Loucy (cell line): ENCODE data around the gene PBX4.

Experiments
- H2AFZ ChIP-seq: fragments of 200-600 bp; sonication (generic); 2 replicates; pipeline ENCODE4 v1.6.0; 2016; ENCODE audit warnings: antibody characterized with exemption, mild to moderate bottlenecking, low read length, moderate library complexity
- H3F3A ChIP-seq: fragments of 200-600 bp; 2 replicates; pipeline ENCODE4 v1.6.0; 2016; ENCODE audit warnings: antibody characterized with exemption, low read depth, mild to moderate bottlenecking
- H3K27me3 ChIP-seq: fragments of 200-600 bp; sonication (generic); 2 replicates; pipeline ENCODE4 v1.6.1; 2014; ENCODE audit warnings: low read length, mild to moderate bottlenecking; ENCODE audit not compliant: insufficient read depth, poor library complexity, severe bottlenecking
- H3K36me3 ChIP-seq: fragments of 200-600 bp; sonication (generic); 2 replicates; pipeline ENCODE4 v1.6.1; 2016; ENCODE audit warnings: low read length; ENCODE audit not compliant: insufficient read depth
- H3K4me1 ChIP-seq: fragments of 200-600 bp; sonication (generic); 2 replicates; pipeline ENCODE4 v1.5.1; 2014; ENCODE audit warnings: low read length, mild to moderate bottlenecking; ENCODE audit not compliant: insufficient read depth, poor library complexity, severe bottlenecking
- H3K4me2 ChIP-seq: fragments of 200-600 bp; sonication (generic); 2 replicates; pipeline ENCODE4 v1.6.0; 2014; ENCODE audit warnings: antibody characterized with exemption, low read length, low read depth, mild to moderate bottlenecking; ENCODE audit not compliant: poor library complexity, severe bottlenecking
- H3K4me3 ChIP-seq: fragments of 200-600 bp; sonication (generic); 2 replicates; pipeline ENCODE4 v1.5.1; 2014; ENCODE audit warnings: low read length, mild to moderate bottlenecking, mixed read lengths; ENCODE audit not compliant: poor library complexity, severe bottlenecking
- H3K79me2 ChIP-seq: fragments of 200-600 bp; sonication (generic); 2 replicates; pipeline ENCODE4 v1.6.1; 2014; ENCODE audit warnings: low read length; ENCODE audit not compliant: insufficient read depth
- H3K9ac ChIP-seq: fragments of 200-600 bp; sonication (generic); 2 replicates; pipeline ENCODE4 v1.6.0; 2014; ENCODE audit warnings: mild to moderate bottlenecking, low read depth, low read length, moderate library complexity; ENCODE audit not compliant: poor library complexity, severe bottlenecking
- H3K9me2 ChIP-seq: fragments of 200-600 bp; sonication (generic); replicated peaks from 2 replicates; pipeline ENCODE4 v1.6.1; 2016; ENCODE audit warnings: low read depth, low read length, mixed read lengths
- H3K9me3 ChIP-seq: fragments of 200-600 bp; sonication (generic); 2 replicates; pipeline ENCODE4 v1.6.1; 2014; ENCODE audit warnings: mild to moderate bottlenecking, antibody characterized with exemption, low read length, low read depth; ENCODE audit not compliant: insufficient read depth
- H4K20me1 ChIP-seq: fragments of 200-600 bp; sonication (generic); 2 replicates; pipeline ENCODE4 v1.6.0; 2014; ENCODE audit warnings: antibody characterized with exemption, low read length, mild to moderate bottlenecking; ENCODE audit not compliant: insufficient read depth, poor library complexity, severe bottlenecking
- CTCF ChIP-seq: fragments of 200-600 bp; sonication (generic); conservative IDR thresholded peaks from 2 replicates; pipeline ENCODE4 v1.5.1; 2014; ENCODE audit warnings: mild to moderate bottlenecking, antibody characterized with exemption, low read length
- EZH2phosphoT487 ChIP-seq: fragments of 200-600 bp; IDR thresholded peaks from 2 replicates; pipeline ENCODE4 v1.6.1; 2018; ENCODE audit warnings: antibody characterized with exemption, mild to moderate bottlenecking, moderate library complexity, borderline replicate concordance

The PBX4 gene

DNA sequence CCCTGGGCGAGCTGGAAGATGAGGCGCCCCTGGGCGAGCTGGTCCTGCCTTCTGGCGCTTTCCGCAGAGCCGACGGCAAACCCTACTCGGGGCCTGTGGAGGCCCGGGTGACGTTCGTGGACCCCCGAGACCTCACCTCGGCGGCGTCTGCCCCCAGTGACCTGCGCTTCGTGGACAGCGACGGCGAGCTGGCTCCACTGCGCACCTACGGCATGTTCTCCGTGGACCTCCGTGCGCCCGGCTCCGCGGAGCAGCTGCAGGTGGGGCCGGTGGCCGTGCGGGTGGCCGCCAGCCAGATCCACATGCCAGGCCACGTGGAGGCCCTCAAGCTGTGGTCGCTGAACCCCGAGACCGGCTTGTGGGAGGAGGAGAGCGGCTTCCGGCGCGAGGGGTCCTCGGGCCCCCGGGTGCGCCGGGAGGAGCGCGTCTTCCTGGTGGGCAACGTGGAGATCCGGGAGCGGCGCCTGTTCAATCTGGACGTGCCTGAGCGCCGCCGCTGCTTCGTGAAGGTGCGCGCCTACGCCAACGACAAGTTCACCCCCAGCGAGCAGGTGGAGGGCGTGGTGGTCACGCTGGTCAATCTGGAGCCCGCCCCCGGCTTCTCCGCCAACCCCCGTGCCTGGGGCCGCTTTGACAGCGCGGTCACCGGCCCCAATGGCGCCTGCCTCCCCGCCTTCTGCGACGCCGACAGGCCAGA is 74.1 kb downstream of the PBX4 start:
- Histone ChIP-seq H3K4me3 (no peak overlapping the region), H3K36me3 (no peaks in the 10 kb centered on the region), H3K9me3 (no peaks in the 10 kb centered on the region), H2AFZ (no peak overlapping the region), H3K4me2 (no peak overlapping the region), H3K79me2 (no peaks in the 10 kb centered on the region), H4K20me1 (no peaks in the 10 kb centered on the region), H3K27me3 (no peaks in the 10 kb centered on the region), H3K9ac (no peak overlapping the region), H3K9me2 (no peaks in the 10 kb centered on the region), H3F3A (no peaks in the 10 kb centered on the region), H3K4me1 (no peaks in the 10 kb centered on the region)
- TF ChIP-seq CTCF (no peak), EZH2phosphoT487 (no peak)

- Histone ChIP-seq H3K27me3 (no peaks in the 10 kb centered on the region), H4K20me1 (no peaks in the 10 kb centered on the region), H3K36me3 (no peaks in the 10 kb centered on the region), H2AFZ (no peak overlapping the region), H3K9ac (no peak overlapping the region), H3F3A (no peaks in the 10 kb centered on the region), H3K79me2 (no peaks in the 10 kb centered on the region), H3K9me3 (no peaks in the 10 kb centered on the region), H3K4me1 (no peaks in the 10 kb centered on the region), H3K4me2 (no peak overlapping the region), H3K4me3 (no peak overlapping the region), H3K9me2 (no peaks in the 10 kb centered on the region)
- no peak for TF ChIP-seq CTCF
- TF ChIP-seq EZH2phosphoT487, result no peak
Observed at GRCh38 chr19:19543640-19544039, 74.8 kb downstream of the PBX4 start.

- Histone ChIP-seq H3K4me3 (no peak overlapping the region), H3K4me1 (no peaks in the 10 kb centered on the region), H3K9me2 (no peaks in the 10 kb centered on the region), H3K9ac (no peak overlapping the region), H3K36me3 (no peaks in the 10 kb centered on the region), H2AFZ (no peak overlapping the region), H3K79me2 (no peaks in the 10 kb centered on the region), H3F3A (no peaks in the 10 kb centered on the region), H3K27me3 (no peaks in the 10 kb centered on the region), H4K20me1 (no peaks in the 10 kb centered on the region), H3K4me2 (no peak overlapping the region), H3K9me3 (no peaks in the 10 kb centered on the region)
- TF ChIP-seq CTCF (no peak), EZH2phosphoT487 (no peak)
Observed at GRCh38 chr19:19543101-19543500, 75.4 kb downstream of the PBX4 start.
